Activated naive CD8-positive, alpha-beta T cell treated with anti-CD3 and anti-CD28 coated beads for 36 hours (primary cell): ENCODE measurements around the gene TADA3. TPM values are rescaled to one million over a fixed set of nuclear protein-coding genes. Genes with fewer than 3 reads are reported as not detected.

Source experiments
- DNase-seq: peaks from one replicate; pipeline ENCODE4 v3.0.0; 2021
- H3K27ac Mint-ChIP-seq: one replicate; pipeline ENCODE4 v1.8.0; 2022; ENCODE audit warnings: mild to moderate bottlenecking, moderate library complexity, mixed read lengths
- H3K27me3 Mint-ChIP-seq: one replicate; pipeline ENCODE4 v1.8.0; 2022; ENCODE audit warnings: mild to moderate bottlenecking, mixed read lengths
- H3K36me3 Mint-ChIP-seq: one replicate; pipeline ENCODE4 v1.8.0; 2021; ENCODE audit warnings: mild to moderate bottlenecking, mixed read lengths
- H3K4me1 Mint-ChIP-seq: one replicate; pipeline ENCODE4 v1.8.0; 2021; ENCODE audit warnings: mixed read lengths
- H3K4me3 Mint-ChIP-seq: one replicate; pipeline ENCODE4 v1.8.0; 2022; ENCODE audit warnings: mild to moderate bottlenecking, moderate library complexity, mixed read lengths
- H3K9me3 Mint-ChIP-seq: one replicate; pipeline ENCODE4 v1.8.0; 2022; ENCODE audit warnings: mixed read lengths
- total RNA-seq, 2 experiments: library from RNA; stranded (reverse); gene quantifications; one replicate each; pipeline ENCODE4 v1.2.3, GENCODE V29; 2021

Gene TADA3
- total RNA-seq, 2 experiments from 2014 or later = 49.5 to 50.8 TPM

DNA sequence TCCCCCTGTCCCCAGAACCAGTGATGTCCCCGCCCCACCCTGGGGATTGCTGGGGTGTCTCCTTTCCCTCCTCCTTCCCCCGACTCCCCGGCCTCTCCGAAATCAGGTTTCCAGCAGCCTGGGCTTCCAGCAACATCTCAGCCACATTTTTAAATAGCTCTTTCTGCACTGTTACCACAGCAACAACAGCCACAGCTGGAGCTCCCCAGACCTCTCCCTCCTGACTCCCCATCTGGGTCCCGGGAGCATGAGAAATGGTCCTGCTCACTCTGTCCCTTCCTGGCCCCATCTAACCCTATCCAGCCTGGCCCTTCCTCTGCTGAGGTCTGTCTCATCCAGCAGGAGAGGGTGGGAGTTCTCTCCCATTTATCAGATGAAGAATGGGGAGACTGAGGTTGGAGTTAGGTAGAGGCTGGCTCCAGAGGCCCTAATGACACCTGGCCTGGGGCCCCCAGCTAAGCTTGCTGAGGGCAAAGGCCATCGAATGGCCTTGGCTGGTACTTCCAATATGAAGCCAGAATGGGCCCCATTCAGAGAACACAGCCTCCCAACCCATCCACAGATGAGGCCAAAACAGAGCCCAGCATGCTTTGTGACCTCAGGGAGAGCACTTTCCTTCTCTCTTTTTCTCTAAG lies 24.0 kb downstream of the TADA3 start:
- H3K4me3 Mint-ChIP-seq = no peak overlapping the region
- peaks cover 10% of the 10 kb centered on the region for H3K4me1 Mint-ChIP-seq
- H3K36me3 Mint-ChIP-seq = peaks cover 7% of the 10 kb centered on the region
- H3K27ac Mint-ChIP-seq = peak overlapping the region; percentile 1
- H3K27me3 Mint-ChIP-seq = peaks cover 8% of the 10 kb centered on the region
- no peaks in the 10 kb centered on the region for H3K9me3 Mint-ChIP-seq
- DNase-seq = no peak

DNA sequence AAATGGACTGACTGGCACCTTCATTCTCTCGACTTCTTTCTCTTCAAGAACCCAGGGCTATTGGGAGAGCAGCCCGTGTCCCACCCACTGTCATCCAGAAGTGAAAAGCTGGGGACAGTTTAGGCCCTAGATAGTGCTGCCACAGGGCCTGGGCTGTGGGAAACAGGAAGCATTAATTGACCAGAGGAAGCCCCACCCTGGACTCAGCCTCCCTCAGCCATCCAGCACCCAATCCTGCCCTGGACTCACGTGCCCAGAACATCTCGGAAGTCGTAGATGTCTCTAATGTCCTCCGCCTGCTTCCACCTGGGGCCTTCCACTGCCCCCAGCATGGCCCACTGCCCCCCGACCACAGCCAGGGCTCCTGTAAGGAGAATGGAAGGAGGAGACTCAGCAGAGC lies 24.9 kb downstream of the TADA3 start:
- peaks cover 8% of the 10 kb centered on the region for H3K27me3 Mint-ChIP-seq
- H3K36me3 Mint-ChIP-seq = peaks cover 7% of the 10 kb centered on the region
- no peaks in the 10 kb centered on the region for H3K9me3 Mint-ChIP-seq
- H3K4me3 Mint-ChIP-seq = no peak overlapping the region
- no peak for DNase-seq
- H3K4me1 Mint-ChIP-seq = peaks cover 10% of the 10 kb centered on the region
- H3K27ac Mint-ChIP-seq = no peak overlapping the region

DNA sequence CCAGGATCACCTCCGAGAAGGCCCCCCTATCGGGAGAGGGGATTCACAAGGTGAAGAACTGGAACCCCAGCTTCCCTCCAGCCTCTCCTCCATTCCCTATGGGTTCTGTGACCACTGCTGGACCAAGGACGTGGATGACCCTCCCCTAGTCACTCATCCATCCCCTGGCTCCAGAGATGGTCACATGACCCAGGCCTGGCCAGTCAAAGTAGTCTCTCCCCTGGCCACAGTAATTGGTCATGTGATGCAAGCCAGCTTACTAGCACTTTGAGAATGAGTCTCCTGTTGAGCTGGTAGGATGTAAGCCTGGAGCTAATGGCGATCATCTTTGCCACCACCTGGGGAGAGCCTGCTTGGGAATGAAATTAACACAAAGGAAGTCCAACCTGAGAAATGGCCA lies 26.4 kb downstream of the TADA3 start:
- peaks cover 10% of the 10 kb centered on the region for H3K36me3 Mint-ChIP-seq
- no peak for DNase-seq
- H3K4me3 Mint-ChIP-seq = no peak overlapping the region
- no peak overlapping the region for H3K27ac Mint-ChIP-seq
- H3K4me1 Mint-ChIP-seq = peaks cover 10% of the 10 kb centered on the region
- peaks cover 6% of the 10 kb centered on the region for H3K27me3 Mint-ChIP-seq
- H3K9me3 Mint-ChIP-seq = no peaks in the 10 kb centered on the region

DNA sequence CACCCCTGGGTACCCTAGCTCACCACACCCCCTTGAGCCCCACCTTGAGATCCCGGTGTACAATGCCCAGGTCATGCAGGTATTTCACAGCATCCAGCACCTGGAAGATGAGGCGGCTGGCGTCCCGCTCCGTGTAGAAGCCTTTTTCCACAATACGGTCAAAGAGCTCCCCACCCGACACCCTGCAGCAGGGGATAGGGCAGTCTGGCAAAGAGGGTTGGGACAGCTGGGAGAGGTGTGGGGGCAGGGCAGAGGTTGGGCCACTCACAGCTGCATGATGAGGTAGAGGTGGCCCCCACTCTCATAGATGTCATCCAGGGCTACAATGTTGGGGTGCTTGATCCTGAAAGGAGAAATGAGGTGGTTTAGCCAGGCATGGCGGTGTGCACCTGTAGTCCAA lies 29.4 kb downstream of the TADA3 start:
- Mint-ChIP-seq H3K4me1 (peaks cover 2% of the 10 kb centered on the region), H3K27me3 (no peaks in the 10 kb centered on the region), H3K36me3 (peaks cover 22% of the 10 kb centered on the region), H3K27ac (no peak overlapping the region), H3K4me3 (no peak overlapping the region), H3K9me3 (no peaks in the 10 kb centered on the region)
- no peak for DNase-seq

DNA sequence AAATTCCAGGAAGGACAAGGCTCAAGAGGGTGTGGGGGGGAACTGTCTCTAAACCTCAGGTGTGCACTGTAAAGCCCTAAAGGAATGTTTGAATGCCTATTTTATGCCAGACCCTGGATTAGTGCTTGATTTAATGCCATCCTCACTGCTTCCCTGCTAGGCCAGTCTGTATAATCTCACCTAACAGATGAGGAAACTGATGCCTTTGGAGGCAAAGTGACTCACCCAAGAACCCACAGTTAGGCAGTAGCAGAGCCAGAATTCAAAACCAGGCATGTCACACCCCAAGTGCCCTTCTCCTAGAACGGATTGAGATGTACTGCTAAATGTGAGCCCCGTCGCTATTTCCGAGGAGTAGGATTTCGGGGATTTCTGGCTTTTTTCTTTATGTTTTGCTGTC lies 30.4 kb downstream of the TADA3 start:
- H3K36me3 Mint-ChIP-seq = peaks cover 25% of the 10 kb centered on the region
- no peak for DNase-seq
- no peak overlapping the region for H3K27ac Mint-ChIP-seq
- peaks cover 2% of the 10 kb centered on the region for H3K4me1 Mint-ChIP-seq
- no peak overlapping the region for H3K4me3 Mint-ChIP-seq
- H3K9me3 Mint-ChIP-seq = no peaks in the 10 kb centered on the region
- H3K27me3 Mint-ChIP-seq = no peaks in the 10 kb centered on the region

DNA sequence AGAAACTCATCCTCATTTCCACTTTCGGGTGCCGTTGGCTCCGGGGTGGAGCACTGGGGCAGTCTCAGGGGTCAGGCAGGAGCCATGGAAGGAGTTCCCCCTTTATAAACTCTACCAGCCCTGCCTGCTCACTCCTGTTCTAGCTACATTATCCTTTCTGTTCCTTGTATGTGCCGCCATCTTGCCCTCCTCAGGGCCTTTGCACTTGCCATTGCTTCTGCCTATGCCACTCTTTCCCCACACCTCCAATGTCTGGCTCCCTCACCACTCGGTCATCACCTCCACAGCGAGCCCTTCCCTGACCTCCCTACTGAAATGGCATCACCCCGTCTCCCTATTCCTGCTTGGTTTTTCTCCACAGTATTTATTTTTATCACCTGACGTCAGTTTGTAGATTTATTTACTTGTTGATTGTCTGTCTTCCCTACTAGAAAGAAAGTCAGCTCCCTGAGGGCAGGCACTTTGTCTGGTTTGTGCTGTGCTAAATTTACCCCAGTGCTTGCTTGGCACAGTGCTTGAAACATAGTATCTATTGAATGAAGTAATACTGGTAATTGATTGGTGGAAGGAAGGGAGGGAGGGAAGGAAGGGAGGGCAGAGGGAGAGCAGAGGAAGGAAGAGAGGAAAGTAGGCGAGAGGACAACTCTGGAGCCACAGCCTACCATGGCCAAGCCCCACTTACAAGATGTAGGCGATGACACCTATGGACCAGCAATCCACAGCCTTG lies 31.3 kb downstream of the TADA3 start:
- Mint-ChIP-seq H3K9me3 (no peaks in the 10 kb centered on the region), H3K4me3 (no peak overlapping the region), H3K4me1 (no peaks in the 10 kb centered on the region), H3K27me3 (no peaks in the 10 kb centered on the region), H3K27ac (no peak overlapping the region), H3K36me3 (peaks cover 29% of the 10 kb centered on the region)
- no peak for DNase-seq

DNA sequence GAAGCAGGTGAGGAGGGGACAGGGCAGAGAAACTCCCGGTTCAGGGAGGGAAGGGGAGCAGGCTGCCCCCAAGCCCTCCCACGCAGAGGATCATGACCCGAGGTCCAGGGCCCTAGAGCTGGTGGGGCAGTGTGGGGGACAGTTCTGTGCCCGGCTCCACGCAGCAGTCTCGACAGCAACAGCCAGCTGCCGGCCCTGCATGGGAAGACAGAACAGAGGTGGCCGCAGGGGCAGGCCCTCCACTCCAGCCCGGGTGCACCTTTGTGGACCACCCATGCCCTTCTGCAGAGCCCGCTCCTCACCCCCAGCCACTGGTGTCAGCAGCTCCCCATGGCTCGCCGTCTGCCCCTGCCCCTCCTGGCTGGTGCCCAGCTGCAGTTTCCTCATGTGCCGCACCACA lies 34.8 kb downstream of the TADA3 start:
- H3K27me3 Mint-ChIP-seq = no peaks in the 10 kb centered on the region
- H3K4me3 Mint-ChIP-seq = no peak overlapping the region
- no peak for DNase-seq
- peaks cover 10% of the 10 kb centered on the region for H3K4me1 Mint-ChIP-seq
- H3K9me3 Mint-ChIP-seq = no peaks in the 10 kb centered on the region
- no peak overlapping the region for H3K27ac Mint-ChIP-seq
- peaks cover 43% of the 10 kb centered on the region for H3K36me3 Mint-ChIP-seq

DNA sequence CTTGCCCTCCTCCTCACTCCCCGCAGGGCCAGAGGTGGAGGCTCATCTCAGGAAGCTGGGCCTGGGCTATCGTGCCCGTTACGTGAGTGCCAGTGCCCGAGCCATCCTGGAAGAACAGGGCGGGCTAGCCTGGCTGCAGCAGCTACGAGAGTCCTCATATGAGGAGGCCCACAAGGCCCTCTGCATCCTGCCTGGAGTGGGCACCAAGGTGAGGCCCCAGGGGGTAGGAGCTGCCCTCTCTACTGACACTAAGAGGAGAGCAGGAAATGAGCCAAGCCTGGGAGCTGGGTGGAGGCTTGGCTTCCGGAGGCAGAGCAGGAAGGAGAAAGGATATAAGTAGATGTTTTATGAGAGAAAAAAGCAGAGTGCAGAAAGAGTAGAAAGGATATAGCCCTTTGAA lies 37.6 kb downstream of the TADA3 start:
- Mint-ChIP-seq H3K4me1 (peaks cover 22% of the 10 kb centered on the region), H3K4me3 (no peak overlapping the region), H3K36me3 (peaks cover 52% of the 10 kb centered on the region), H3K27me3 (no peaks in the 10 kb centered on the region), H3K9me3 (no peaks in the 10 kb centered on the region), H3K27ac (no peak overlapping the region)
- DNase-seq = no peak

DNA sequence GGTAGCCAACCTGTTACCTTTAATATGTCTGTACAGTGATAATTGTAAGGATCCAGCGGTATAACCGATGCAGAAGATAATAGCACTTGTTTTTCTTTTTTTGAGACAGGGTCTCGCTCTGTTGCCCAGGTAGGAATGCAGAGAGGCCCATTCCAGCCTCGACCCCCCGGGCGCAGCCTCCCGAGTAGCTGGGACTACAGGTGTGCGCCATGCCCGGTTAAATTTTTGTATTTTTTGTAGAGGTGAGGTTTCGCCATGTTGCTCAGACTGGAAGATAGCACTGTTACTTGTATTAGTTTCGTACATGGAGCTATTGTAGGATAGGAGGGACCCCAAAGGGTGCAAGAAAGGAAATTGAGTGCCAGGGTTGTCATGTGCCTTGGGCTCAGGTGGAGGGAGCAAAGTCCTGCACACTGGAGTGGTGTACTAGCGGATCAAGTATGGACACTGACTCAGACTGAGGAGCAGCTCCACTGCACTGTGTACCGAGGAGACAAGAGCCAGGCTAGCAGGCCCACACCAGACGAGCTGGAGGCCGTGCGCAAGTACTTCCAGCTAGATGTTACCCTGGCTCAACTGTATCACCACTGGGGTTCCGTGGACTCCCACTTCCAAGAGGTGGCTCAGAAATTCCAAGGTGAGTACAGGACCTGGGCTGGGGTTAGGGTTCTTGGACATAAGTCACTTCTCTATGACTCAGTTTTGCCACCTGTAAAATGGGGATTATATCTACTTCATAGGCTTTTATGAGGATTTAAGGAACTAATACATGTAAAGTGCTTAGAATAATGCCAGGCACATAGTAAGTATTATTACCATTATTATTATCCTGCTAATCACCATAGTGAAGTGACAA lies 41.5 kb downstream of the TADA3 start:
- Mint-ChIP-seq H3K27me3 (no peaks in the 10 kb centered on the region), H3K27ac (peak overlapping the region; percentile 94), H3K9me3 (no peaks in the 10 kb centered on the region), H3K4me3 (peak overlapping the region; percentile 98), H3K4me1 (peaks cover 36% of the 10 kb centered on the region), H3K36me3 (peaks cover 54% of the 10 kb centered on the region)
- DNase-seq = no peak

DNA sequence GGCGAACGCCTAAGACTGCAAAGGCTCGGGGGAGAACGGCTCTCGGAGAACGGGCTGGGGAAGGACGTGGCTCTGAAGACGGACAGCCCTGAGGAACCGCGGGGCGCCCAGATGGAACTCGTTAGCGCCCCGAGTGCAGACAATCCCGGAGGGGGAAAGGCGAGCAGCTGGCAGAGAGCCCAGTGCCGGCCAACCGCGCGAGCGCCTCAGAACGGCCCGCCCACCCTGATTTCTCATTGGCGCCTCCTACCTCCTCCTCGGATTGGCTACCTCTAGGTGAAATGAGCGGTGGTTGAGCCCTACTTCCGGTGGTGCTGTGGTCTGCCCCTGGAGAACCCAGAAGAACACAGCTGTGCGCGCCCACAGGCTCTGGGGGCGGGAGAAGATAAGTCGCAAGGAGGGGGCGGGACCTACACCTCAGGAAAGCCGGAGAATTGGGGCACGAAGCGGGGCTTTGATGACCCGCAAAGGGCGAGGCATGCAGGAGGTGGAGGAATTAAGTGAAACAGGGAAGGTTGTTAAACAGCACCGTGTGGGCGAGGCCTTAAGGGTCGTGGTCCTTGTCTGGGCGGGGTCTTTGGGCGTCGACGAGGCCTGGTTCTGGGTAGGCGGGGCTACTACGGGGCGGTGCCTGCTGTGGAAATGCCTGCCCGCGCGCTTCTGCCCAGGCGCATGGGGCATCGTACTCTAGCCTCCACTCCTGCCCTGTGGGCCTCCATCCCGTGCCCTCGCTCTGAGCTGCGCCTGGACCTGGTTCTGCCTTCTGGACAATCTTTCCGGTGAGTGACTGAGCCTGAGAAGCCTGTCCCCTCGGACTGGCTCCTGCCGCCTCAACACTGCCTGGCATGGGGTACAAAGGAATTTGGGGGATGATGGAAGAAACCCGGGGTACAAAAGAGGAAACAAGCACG lies 42.4 kb downstream of the TADA3 start, which contains the start of gene OGG1:
Gene OGG1, plus strand, starts transcription at position 308 of the 911 bp plus-strand sequence. Its CDS starts 335 bp downstream, at position 643.
- Mint-ChIP-seq H3K4me3 (peak within 1 kb of the TSS; percentile 98), H3K27ac (peak within 1 kb of the TSS; percentile 94), H3K9me3 (no peaks in the 10 kb centered on the region), H3K4me1 (peaks cover 35% of the 10 kb centered on the region), H3K36me3 (peaks cover 51% of the 10 kb centered on the region), H3K27me3 (no peaks in the 10 kb centered on the region)
- DNase-seq = peak; percentile 95

DNA sequence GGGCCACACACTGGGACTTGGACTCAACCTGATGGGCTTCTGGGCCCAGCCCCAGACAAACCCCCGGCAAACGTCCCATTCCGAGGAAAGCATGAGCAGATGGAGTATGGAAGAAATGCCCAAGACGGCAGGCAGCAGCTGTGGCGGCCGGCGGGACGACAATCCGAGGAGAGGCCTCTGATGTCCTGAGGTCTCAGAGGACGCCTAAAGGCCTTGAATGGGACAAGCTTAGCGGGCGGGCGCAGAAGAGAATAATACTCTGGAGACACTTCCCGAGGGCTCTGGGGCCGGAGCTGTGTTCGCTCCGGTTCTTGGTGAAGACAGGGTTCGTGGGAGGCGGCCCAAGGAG lies 43.0 kb downstream of the TADA3 start:
- Mint-ChIP-seq H3K4me3 (peak overlapping the region; percentile 98), H3K36me3 (peaks cover 45% of the 10 kb centered on the region), H3K27ac (peak overlapping the region; percentile 94), H3K9me3 (no peaks in the 10 kb centered on the region), H3K4me1 (peaks cover 28% of the 10 kb centered on the region), H3K27me3 (no peaks in the 10 kb centered on the region)
- DNase-seq = no peak

DNA sequence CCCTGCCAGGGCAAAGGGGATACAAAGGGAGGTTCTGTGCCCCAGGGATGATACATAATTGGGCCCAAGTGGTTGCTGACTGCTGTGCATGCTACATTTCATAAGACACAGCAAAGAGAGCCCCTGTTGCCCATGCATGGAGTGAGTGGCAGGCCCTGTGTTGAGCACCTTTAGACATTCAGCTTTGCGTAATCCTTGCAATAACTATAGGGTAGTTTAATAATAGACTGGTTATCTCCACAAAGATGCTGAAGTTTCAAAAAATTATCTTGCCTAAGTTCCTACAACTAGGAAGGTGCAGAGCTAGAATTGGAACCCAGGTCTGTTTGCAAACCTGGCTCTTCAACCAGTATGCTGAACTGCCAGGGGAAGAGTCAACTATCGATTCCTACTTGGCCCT lies 44.2 kb downstream of the TADA3 start:
- no peaks in the 10 kb centered on the region for H3K9me3 Mint-ChIP-seq
- H3K27me3 Mint-ChIP-seq = no peaks in the 10 kb centered on the region
- H3K36me3 Mint-ChIP-seq = peaks cover 46% of the 10 kb centered on the region
- H3K4me3 Mint-ChIP-seq = no peak overlapping the region
- peaks cover 26% of the 10 kb centered on the region for H3K4me1 Mint-ChIP-seq
- H3K27ac Mint-ChIP-seq = peak overlapping the region; percentile 12
- DNase-seq = no peak

DNA sequence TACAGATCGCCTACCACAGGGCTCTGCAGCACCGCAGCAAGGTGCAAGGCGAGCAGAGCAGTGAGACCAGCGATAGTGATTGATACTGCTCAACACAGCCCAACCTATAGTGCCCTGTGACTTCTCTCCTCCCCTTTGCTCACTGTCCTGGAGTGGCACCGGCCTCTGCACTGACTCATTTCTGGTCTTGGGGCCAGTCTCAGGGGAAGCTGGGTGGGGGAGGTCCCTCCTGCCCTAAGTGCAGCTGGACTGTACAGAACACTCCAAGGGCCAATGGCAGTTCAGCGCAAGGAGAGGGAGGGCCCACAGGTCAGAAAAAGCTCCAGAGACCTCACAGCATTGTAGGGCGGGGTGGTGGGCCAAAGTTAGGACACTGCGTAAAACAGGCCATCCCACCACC lies 45.0 kb downstream of the TADA3 start:
- Mint-ChIP-seq H3K4me1 (peaks cover 26% of the 10 kb centered on the region), H3K27ac (peak overlapping the region; percentile 19), H3K27me3 (no peaks in the 10 kb centered on the region), H3K9me3 (no peaks in the 10 kb centered on the region), H3K36me3 (peaks cover 41% of the 10 kb centered on the region), H3K4me3 (no peak overlapping the region)
- no peak for DNase-seq

DNA sequence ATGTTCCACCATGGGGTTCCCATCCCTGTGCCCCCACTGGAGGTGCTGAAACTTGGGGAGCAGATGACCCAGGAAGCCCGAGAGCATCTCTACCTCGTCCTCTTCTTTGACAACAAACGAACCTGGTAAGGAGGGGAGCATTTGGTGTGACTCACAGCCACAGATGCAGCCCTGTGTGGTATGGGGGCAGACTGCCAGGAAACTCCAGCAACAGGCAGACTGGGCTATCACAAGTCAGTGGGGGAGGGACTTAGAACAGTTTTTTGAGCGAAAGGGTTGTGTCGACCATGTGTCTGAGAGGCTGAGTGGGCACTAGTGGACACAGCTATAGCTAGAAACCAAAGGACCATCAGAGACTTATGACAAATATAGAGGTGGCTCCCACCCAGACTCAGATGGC lies 45.9 kb downstream of the TADA3 start:
- H3K4me3 Mint-ChIP-seq = no peak overlapping the region
- peak; percentile 26 for DNase-seq
- no peaks in the 10 kb centered on the region for H3K9me3 Mint-ChIP-seq
- H3K36me3 Mint-ChIP-seq = peaks cover 32% of the 10 kb centered on the region
- H3K27ac Mint-ChIP-seq = peak overlapping the region; percentile 60
- H3K27me3 Mint-ChIP-seq = no peaks in the 10 kb centered on the region
- H3K4me1 Mint-ChIP-seq = peaks cover 17% of the 10 kb centered on the region
